Stimulated activated CD4-positive, alpha-beta T cell treated with anti-CD3 and anti-CD28 coated beads, Interleukin-12 subunit alpha, Interleukin-12 subunit beta, amount 100 ng/mL, for 4 hours (primary cell): Measurements from ENCODE around the gene UBL5.
A peak's percentile ranks its signal among the peaks of the same experiment; 100 is the strongest.
"Not testable (repeated sequence)": the region's sequence is repeated elsewhere in the genome, so short reads cannot be mapped to it uniquely, and the experiment has no call there.

Source experiments
- DNase-seq: peaks from one replicate; pipeline ENCODE4 v3.0.0-alpha.2; 2020

The UBL5 gene

GRCh38 chr19:9818175-9818733 lies 9.5 kb upstream of the UBL5 start:
- no peak for DNase-seq

GRCh38 chr19:9818734-9819595 lies 8.8 kb upstream of the UBL5 start, which contains the start of gene FBXL12:
Gene FBXL12, minus strand, starts transcription at chr19:9819079. Its CDS starts 266 bp downstream, at chr19:9818813.
- DNase-seq = peak; percentile 100

- no peak for DNase-seq
Measured at GRCh38 chr19:9819596-9819909, 8.2 kb upstream of the UBL5 start.

- not testable (repeated sequence) for DNase-seq
Measured at GRCh38 chr19:9820034-9820433, 7.7 kb upstream of the UBL5 start.

- DNase-seq = no peak
Measured at GRCh38 chr19:9823816-9824215, 3.9 kb upstream of the UBL5 start.

GRCh38 chr19:9828551-9829063 lies 889 bp downstream of the UBL5 start:
- DNase-seq = no peak

- no peak for DNase-seq
Measured at GRCh38 chr19:9834307-9834725, 6.6 kb downstream of the UBL5 start.

GRCh38 chr19:9834726-9835506 lies 7.2 kb downstream of the UBL5 start, which contains the start of gene PIN1:
Gene PIN1, plus strand, starts transcription at chr19:9835318. Its CDS starts 27 bp downstream, at chr19:9835345.
- peak; percentile 99 for DNase-seq

- no peak for DNase-seq
Measured at GRCh38 chr19:9835507-9835949, 7.8 kb downstream of the UBL5 start.

- DNase-seq = no peak
Measured at GRCh38 chr19:9836021-9836420, 8.3 kb downstream of the UBL5 start.

GRCh38 chr19:9838324-9838723 lies 10.6 kb downstream of the UBL5 start:
- DNase-seq = no peak

GRCh38 chr19:9839415-9839814 lies 11.7 kb downstream of the UBL5 start:
- DNase-seq = no peak

- no peak for DNase-seq
Measured at GRCh38 chr19:9842834-9843625, 15.3 kb downstream of the UBL5 start.

- not testable (repeated sequence) for DNase-seq
Measured at GRCh38 chr19:9843626-9844273, 16.0 kb downstream of the UBL5 start.

- DNase-seq = peak; percentile 46
Measured at GRCh38 chr19:9847087-9847671, 19.5 kb downstream of the UBL5 start.

GRCh38 chr19:9848060-9848459 lies 20.3 kb downstream of the UBL5 start:
- DNase-seq = peak; percentile 28

- DNase-seq = no peak
Measured at GRCh38 chr19:9848762-9849161, 21.0 kb downstream of the UBL5 start.

- DNase-seq = no peak
Measured at GRCh38 chr19:9849791-9850190, 22.1 kb downstream of the UBL5 start.

GRCh38 chr19:9850235-9850959 lies 22.7 kb downstream of the UBL5 start:
- DNase-seq = no peak

- DNase-seq = no peak
Measured at GRCh38 chr19:9854282-9854846, 26.6 kb downstream of the UBL5 start.
